Activated T-cell treated with anti-CD3 and anti-CD28 coated beads, Interleukin-2, amount 50 U/mL, for 1 hour (primary cell): ENCODE results near the gene P2RY12.
"Not testable (repeated sequence)": the region's sequence is repeated elsewhere in the genome, so short reads cannot be mapped to it uniquely, and the experiment has no call there.

ENCODE experiments used
- DNase-seq: peaks from one replicate; pipeline ENCODE4 v3.0.0-alpha.2; 2020

The P2RY12 gene

DNA sequence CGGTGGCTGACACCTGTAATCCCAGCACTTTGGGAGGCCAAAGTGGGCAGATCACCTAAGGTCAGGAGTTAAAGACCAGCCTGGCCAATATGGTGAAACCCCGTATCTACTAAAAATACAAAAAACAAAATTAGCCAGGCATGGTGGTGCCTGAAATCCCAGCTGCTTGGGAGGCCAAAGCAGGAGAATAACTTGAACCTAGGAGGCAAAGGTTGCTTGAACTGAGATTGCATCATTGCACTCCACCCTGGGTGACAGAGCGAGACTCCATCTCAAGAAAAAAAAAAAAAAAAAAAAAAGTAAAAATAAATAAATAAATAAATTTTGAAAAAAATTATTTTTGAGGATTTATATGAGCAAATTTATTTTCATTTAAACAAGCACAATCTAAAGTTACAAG, 7.6 kb upstream of the P2RY12 start:
- DNase-seq = not testable (repeated sequence)

DNA sequence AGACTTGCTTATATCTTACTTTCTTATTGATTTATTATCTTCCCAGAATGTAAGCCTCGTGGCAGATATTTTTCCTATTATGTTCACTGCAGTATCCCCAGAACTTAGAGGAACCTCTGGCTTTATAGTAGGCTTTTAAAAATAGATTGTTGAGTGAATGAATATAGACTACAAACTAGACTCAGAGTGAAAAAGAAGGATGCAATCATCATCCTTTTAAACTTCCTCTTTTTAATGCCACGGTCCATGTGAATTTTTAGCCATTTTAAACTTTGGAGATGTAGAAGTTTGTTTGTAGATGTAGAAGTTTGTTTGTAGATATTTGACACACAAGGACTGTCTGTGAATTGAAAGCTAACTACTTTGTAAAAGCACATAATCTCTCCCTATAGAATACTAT, 7.2 kb upstream of the P2RY12 start:
- no peak for DNase-seq

DNA sequence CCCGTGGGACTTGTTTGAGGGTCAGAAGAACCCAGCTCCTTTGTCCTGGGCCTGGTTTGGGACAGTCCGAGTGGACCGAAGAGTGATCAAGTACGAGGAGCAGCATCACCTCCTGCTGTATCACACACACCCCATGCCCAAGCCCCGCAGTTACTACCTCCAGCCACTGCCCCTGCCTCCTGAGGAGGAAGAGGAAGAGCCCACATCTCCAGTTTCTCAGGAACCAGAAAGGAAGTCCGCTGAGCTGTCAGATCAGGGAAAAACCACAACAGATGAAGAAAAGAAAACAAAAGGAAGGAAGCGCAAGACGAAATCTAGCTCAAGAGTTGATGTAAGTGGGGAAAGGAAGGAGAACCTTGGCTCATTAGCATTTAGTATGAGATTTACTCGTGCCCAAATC, 3.3 kb upstream of the P2RY12 start:
- DNase-seq = no peak

DNA sequence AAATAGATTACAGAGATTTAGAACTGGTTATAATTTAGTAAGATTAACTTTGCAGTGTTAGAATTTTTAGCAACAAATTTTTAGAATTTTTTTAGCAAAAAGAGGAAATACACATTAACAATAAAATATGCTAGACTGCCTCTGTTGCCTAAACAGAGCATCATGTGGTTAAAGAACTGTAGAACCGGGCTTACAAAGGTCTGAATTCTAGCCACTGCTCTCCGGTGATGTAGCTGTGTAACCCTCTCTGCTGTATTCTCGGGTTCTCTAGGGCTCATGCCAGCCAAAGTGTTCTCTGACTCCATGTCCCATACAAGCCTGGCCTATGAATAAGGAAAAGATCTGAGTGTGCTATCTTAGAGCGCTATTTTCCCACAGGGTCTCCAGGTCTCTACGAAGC, 2.9 kb upstream of the P2RY12 start:
- no peak for DNase-seq

DNA sequence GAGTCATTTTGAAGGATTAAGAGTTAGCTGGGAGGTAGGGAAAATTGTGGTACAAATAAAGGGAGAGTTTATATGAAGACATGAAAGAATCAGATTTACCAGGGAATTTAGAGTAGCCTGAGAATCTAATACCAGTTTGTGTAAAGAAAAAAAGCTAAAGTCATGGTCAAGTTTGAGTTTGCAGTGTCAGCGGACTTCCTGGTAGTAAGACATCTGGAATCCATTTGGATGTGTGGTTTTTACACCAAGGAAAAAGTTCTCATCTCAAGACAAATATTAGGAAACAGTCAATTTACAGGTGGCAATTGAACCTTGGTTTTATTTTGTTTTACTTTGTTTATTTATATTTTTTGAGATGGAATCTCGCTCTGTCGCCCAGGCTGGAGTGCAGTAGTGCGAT, 1.5 kb upstream of the P2RY12 start:
- DNase-seq = no peak

DNA sequence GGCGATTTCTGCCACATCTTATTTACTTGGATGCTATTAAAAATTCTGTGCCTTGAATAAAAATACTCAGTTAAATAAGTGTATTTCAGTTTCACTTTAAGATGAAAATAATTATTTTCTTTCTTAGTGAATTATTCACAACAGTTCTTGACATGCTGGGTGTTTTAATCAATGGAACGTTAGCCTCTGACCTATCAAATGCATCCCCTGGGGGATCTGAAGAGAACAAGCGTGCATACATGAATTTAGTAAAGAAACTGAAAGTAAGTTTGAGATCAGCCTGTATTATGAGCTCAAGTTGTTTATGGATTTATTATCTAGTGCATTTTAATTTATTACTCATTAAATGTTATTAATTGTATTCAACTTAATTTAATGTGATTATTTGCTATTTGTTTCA, 597 bp downstream of the P2RY12 start:
- no peak for DNase-seq

DNA sequence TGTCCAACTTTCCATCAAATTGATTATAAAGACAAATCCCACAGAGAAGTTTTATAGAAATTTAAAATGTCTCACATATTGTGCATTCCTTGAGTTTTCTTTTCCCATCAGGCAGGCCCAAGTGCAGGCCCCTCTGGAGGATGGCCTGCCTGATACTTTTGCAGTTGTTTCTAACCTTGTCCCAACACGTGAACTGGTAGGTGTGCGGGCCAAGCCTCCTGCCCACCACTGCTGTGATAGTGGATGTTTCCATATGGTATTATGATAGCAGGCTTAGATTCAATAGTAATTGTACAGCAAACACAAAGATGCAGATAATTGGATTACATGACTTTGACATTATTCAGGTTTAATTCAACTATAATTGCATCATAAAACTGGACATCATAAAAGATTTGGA, 1.4 kb downstream of the P2RY12 start:
- DNase-seq = no peak

DNA sequence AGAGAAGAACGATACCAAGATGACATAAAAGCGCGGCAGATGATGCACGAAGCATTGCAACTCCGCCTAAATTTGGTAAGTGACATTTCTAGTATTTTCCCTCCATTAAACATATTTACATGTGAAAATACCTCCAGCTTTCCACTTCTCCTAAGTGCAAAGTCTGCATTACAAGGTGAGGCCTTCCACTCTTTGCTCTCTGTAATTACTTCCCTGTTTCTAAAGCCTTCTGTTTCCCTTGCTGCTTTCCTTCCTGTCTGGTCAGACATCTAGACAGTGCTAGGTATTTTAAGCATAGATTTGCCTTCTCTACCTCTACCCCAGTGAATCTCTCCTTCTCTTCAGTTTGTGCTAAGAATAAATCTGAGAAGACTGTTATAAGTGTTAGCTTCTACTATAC, 1.9 kb downstream of the P2RY12 start:
- DNase-seq = no peak

DNA sequence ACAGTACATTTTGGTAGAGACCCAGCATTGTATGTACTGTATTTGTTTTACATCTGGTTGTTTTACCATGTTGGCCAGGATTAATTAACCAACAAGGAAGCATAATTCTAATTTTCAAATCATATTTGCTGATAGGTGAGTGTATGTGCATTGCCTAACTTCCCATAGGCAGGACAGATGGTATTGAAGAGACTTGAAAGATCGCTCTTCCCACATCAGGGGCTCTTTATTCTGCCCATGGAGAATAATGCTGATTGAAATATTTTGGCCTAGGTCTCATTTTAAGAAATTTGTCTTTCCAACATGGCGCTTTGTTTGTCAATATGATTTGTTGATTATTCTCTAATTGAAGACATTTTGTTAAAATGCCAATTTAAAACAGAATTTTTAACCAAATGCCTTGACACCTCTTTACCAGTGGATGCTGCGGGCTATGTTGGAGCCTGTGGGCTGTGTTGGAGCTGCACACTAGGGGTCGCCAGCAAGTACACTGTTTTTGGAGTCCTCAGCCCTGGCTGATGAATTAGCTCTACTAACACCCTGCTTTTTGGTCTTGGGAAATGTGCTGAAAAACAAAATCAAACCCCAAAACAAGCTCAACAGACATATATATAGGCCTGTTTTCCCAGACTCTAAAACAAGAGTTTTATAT, 5.3 kb downstream of the P2RY12 start:
- no peak for DNase-seq

DNA sequence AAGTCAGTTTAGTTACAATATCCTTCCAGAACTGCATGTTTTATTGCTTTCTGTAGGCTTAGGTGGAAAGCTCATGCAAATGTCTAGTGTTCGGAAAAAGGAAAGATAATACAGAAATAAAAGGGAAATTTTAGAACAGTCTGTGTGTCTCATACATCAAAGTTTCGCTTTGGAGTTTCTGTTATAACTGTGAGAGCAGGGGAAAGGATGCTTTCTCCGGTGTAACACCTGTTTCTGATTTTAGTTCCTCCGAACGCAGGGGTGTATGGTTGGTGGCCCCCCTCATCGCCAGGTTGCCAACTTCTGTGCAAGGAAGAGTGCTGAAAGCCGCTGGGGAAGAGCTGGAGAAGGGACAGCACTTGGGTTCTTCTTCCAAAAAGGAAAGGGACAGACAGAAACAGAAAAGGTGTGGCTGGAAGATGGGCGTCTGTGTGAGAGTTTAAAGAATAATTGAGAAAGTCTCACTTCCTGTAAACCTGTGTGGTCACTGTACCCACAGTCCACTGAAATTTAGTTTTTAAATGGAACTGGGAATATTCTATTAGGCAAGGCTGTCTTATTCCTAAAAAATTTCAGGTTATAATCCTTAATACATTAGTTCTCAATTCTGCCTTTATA, 6.7 kb downstream of the P2RY12 start:
- DNase-seq = no peak

DNA sequence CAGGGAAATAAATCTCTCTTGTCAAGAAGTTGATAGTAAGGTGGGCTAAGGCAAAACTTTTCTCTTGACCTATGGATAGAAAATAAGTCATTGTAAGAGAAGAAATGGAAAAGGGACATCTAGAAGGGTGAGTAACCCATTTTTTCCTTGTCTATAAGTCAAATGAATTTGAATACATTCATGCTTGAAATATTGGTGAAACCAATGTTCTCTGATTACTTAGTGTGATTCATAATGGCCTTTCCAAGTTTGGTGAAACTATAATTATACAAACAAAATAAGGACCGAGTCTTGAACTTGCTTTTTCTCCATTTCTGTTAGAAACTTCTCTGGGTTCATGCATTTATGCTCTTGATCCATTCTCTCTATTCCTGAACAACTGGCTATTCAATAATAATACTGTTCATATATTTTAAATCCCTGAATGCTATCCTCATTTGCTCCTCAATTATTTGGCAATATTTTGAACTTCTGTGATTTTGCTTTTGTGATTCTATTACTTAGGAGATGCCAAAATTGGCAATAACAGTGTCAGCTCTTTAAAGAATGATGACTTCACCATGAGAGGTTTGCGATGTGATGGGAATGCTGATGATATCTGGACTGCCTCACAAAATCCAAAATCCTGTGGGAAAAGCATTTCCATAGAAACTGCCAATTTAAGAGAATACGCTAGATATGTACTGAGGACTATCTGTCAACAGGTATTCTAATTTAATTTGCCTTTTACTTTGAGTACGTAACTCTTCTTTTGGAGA, 12.3 kb downstream of the P2RY12 start:
- DNase-seq = no peak

DNA sequence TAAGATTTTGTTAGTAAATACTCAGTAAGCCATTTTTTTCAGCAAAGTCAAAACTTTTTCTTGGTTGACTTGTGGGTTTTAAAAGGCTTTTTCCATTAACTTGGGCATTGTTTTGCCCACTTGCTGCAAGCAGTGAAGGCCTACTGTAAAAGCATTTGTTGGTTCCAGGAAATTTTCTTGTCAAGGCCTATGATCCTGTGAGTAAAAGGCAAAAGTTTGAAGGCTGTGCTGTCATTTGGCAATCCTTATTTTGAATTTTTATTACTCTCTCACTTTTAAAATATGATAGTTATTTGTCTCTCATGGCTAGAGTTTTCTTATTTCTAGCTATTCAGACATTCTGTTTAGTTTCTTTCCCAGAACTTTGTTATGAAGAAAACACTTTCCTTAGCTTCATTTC, 13.0 kb downstream of the P2RY12 start:
- DNase-seq = no peak

DNA sequence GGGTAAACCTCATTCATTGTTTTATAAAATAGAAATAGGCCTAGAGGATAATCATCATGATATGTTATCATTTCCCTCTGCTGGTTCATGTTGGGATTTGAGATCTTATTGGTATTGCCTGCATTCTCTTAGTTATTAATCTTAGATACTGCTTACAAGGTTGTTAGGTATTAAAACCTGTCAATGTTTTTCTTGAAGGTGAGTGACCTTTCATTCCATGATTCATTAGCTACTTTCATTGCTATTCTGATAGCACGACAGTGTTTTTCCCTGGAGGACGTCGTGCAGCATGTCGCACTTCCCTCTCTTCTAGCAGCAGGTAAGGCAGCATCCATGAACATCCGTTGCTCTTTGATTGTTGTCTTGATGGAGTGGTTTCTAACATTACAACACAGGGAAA, 17.1 kb downstream of the P2RY12 start:
- no peak for DNase-seq

DNA sequence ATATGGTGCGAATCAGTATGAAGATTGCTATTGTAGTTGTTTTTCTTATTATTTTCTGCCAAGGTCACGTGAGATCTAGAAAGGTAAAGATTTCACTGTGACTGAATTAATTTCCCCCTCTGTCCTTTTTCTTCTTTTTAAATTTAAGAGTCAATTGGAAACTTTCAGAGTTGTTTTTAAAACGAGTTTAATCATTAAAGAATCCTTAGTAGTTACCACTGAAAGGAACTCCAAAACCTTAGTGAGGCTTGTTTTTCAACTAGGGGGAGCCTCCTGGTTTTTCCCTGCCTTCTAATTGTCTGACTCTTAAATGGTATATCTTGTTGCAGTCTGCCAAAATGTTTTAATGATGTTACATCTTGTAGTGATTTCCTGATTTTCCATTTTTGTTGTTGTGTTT, 17.6 kb downstream of the P2RY12 start:
- no peak for DNase-seq

DNA sequence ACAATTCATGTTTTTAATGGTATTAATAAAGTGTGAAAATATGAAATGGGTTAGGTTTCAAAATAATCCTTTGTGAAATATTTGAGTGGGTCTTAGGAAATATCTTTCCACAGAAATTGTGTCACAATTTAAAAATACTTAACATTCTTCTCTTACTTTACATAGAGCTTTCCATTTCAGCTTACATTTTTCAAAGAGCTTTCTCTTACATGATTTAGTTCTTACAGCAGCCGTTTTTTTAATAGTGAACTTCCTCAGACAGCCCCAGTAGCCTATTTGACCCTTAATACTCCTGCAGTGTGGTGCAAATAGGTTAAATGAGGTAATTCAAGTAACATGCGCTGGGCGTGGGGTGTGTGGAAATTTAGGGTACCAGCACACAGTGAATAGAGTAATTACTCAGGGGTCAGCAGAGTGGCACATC, 21.8 kb downstream of the P2RY12 start:
- no peak for DNase-seq

DNA sequence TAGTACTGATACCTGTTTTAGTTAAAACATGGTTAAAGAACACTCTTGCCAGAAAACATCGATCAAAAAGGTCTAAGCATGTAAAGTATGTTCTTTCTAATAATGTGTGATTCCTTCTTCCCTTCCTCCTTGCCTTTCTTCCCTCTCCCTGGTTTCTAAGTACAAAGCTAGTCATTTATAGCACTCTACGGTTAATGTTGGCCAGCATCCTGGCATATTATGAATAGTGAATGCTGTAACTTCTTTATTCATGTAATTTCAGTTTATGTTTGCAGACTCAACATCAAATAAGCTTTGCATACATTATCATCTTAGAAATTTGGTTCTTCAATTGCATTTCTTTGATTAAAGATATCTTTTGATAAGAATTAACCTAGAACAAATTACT, 27.1 kb downstream of the P2RY12 start:
- DNase-seq = no peak

DNA sequence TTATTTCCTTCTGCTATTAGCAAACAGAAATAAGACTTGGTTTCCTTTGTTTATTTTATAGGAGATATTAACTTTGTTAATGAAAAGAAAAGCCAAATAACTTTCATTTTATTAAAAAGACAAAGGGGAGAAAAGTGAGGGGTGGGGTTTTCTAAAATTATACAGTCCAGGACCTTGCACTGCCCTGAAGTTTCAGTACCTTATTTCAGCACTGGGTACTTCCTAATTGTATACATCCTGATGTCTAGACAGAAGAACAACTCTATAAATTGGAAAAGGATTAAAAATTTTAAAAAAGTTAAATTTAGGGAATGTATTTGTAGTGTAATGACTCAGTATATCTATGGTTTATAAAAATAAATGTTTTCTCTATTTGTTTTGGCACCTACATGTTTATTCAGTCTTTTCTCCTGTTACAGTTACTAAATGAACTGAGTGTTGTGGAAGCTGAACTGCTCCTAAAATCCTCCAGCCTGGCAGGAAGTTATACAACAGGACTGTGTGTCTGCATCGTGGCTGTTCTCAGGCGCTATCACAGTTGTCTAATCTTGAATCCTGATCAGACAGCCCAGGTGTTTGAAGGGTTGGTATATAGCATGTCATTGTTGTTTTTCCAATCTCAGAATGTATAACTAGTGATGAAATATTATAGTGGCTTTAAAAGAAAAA, 27.6 kb downstream of the P2RY12 start:
- no peak for DNase-seq

DNA sequence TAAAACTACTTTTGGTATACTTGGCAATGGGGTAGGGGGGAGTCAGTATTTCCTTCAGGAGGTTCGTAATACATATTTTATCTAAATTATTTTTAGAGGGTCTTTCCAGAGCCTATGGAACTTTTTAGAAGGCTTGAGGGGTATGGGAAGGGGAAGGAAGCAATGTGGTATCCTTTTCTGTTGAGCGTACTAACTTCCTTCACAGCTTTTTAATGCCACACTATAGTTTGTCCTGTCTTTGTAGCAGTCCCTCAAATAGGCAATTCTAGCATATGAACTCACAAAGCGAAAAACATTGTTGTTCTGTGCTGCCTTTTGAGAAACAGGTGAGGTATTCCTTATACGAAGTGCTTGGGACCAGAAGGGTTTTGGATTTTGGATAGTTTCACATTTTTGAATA, 32.9 kb downstream of the P2RY12 start:
- no peak for DNase-seq

DNA sequence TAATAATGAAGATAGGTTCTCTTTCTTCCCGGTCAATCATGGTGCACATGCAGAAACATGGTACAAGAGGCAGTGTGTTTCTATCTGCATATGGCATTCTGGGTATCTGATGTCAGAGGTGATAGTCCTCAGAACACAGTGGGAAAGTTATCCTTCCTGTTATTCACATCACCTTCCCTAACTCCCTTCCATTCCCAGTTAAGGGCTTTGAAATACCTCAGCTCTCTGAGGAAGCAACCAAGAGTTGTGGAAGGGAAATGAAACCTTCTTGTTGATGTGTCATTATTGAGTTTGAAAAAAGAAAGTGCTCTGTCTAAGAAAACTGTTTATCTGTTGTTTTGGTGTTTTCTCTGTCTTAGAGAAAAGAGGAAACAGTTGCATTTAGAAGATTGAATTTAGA, 33.3 kb downstream of the P2RY12 start:
- no peak for DNase-seq

DNA sequence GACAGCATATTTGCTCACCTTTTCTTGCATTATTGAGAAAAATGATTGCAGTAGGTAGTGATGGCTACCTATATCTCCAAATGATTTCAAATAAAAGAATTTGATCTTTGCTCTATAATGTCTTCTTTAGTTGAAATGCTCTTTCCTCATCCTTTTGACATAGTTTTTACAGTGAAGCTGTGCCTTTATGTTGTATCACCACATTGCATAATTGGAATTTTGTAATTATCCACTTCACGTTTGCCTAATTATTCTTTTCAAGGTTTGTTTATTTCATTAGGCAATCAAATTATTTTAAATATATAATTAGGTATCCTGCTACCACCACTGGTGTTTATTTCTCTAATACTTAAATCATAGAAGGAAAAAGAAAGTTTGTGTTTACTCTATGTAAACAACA, 33.9 kb downstream of the P2RY12 start:
- DNase-seq = no peak

DNA sequence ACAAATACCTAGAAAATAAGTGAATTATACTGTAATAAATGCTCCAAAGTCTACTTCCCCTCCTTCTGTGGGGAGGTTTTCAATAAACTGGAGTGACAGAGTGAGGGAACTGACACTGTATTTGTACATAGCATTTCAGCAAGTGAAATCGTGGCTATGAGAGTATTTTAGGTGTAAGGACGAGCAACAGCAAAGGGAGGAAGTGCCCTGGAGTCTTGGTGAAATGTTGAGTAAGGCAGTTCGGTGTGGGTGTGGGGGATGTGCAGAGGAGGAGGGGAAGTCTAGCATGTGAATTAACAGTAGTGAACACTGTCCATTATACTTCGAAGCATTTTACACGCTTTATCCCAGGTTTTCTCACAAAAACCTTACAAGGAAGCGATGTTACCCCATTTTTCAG, 37.1 kb downstream of the P2RY12 start:
- DNase-seq = no peak

DNA sequence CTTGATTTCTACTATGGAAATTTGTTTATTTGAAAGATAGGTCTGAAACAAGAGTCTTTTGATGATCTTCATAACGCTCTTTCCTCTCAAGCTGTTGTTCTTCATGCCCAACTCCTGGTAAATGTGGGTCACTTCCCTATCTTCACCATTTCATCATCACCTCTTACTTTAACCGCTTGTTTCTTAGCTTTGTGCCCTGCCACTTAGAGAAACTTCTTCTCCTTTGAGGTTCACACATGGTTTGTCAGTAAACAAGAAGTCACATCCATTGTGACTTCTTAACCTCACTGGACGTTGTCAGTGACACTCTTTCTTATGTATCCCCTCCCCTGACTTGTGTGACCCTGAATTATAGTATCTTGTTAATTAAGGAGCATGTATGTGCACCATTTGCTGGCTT, 38.3 kb downstream of the P2RY12 start:
- DNase-seq = no peak

DNA sequence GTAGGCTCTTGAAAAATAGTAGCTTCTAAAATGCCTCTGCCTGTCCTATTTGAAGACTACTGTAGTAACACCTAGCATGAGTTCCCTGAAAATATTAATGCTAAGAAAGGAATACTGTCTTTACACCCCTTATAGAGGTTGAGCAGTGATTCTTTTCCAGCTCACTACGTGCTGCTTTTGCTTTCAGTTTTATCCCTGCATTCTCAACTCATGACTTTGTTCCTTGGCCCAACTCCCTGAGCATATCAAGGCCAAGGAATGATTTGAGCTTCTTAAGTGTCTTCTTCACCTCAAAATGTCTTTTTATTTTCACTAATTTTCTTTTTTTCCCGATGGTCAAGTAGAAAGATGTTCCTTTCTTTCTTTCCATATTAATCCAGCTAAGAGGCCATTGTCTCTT, 38.7 kb downstream of the P2RY12 start:
- DNase-seq = no peak

DNA sequence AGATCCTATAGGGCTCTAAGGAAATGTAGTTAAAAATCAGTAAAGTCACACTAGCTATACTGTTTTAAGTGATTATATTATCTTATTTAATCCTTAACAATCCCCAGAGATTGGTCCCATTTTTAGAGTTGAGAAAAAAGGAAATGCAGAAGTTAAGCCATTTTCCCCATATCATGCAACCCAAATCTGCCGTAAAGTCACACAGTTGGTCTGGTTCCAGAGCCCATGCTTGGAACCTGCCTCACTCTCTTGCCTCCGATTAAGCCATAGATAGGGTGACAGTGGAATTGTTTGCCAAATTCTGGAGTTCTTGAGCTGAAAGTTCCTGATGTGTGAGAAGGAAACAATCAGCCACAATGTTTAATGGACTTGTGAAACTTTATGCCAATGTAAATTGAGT, 52.9 kb downstream of the P2RY12 start:
- DNase-seq = no peak
